Upper lobe of right lung (tissue), 1 donor: ENCODE measurements around the gene ZNF135. TPM values are rescaled to one million over a fixed set of nuclear protein-coding genes. Genes with fewer than 3 reads are reported as not detected.
A peak's percentile ranks its signal among the peaks of the same experiment; 100 is the strongest.

ENCODE experiments used
- ATAC-seq: fragments of 200-7000 bp; cut with Tn5 transposase; one replicate; pipeline ENCODE4 v1.9.1; 2020; ENCODE audit warnings: mild to moderate bottlenecking, moderate library complexity
- DNase-seq: peaks from one replicate; pipeline ENCODE4 v3.0.0-alpha.2; 2020
- H3K27ac ChIP-seq: fragments of 200-600 bp; one replicate; pipeline ENCODE4 v1.8.0; 2022
- H3K27me3 ChIP-seq: fragments of 200-600 bp; one replicate; pipeline ENCODE4 v1.8.0; 2022; ENCODE audit warnings: mild to moderate bottlenecking
- H3K36me3 ChIP-seq: fragments of 200-600 bp; one replicate; pipeline ENCODE4 v1.8.0; 2022
- H3K4me1 ChIP-seq: fragments of 200-600 bp; one replicate; pipeline ENCODE4 v1.8.0; 2022
- H3K4me3 ChIP-seq: fragments of 200-600 bp; one replicate; pipeline ENCODE4 v1.8.0; 2022; ENCODE audit warnings: mild to moderate bottlenecking
- H3K9me3 ChIP-seq: fragments of 200-600 bp; one replicate; pipeline ENCODE4 v1.8.0; 2022
- intact Hi-C: fragments of 100-400 bp; cut with DNase I; formaldehyde crosslinking; loops from one replicate; pipeline ENCODE4 v1.11.0; 2022
- total RNA-seq: library from RNA; stranded (reverse); fragmentation: NEBNext Ultra II Directional; extraction: Animal tissue kit (Norgen Biotek cat#: 25700); gene quantifications from one replicate; pipeline ENCODE4 v1.2.1, GENCODE V29; 2021
- TF ChIP-seq, protein P1 (sequence below): fragments of 200-600 bp; IDR thresholded peaks from one replicate; pipeline ENCODE4 v1.8.0; 2022; ENCODE audit warnings: antibody characterized with exemption
- donor health status: DM: no; HTN: yes; CAD: no; lungs with severe emphysema.

Gene ZNF135
- total RNA-seq, 1 donor from 2014 or later = 4.1 TPM

DNA sequence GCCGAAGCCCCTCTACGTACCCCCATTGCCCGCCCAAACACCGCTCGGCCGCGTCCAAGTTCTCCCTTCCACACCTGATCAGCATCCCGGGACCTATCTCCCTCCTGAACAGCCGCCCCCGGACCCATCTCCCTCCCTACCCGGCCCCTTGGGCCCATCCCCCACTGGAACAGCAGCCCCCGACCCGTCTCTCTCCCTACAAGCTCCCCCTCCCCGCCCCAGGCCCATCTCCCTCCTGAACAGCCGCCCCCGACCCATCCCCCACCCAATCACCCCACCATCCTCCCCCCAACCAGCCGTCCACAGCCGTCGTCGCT lies 24.6 kb upstream of the ZNF135 start:
- Histone ChIP-seq H3K36me3 (no peaks in the 10 kb centered on the region), H3K4me3 (peak overlapping the region; percentile 26), H3K27ac (no peak overlapping the region), H3K27me3 (peaks cover 25% of the 10 kb centered on the region), H3K9me3 (no peaks in the 10 kb centered on the region), H3K4me1 (no peaks in the 10 kb centered on the region)
- ATAC-seq (no peak), DNase-seq (no peak)
- TF ChIP-seq, protein P1, sequence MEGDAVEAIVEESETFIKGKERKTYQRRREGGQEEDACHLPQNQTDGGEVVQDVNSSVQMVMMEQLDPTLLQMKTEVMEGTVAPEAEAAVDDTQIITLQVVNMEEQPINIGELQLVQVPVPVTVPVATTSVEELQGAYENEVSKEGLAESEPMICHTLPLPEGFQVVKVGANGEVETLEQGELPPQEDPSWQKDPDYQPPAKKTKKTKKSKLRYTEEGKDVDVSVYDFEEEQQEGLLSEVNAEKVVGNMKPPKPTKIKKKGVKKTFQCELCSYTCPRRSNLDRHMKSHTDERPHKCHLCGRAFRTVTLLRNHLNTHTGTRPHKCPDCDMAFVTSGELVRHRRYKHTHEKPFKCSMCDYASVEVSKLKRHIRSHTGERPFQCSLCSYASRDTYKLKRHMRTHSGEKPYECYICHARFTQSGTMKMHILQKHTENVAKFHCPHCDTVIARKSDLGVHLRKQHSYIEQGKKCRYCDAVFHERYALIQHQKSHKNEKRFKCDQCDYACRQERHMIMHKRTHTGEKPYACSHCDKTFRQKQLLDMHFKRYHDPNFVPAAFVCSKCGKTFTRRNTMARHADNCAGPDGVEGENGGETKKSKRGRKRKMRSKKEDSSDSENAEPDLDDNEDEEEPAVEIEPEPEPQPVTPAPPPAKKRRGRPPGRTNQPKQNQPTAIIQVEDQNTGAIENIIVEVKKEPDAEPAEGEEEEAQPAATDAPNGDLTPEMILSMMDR = no peak
- intact Hi-C loops = no loop called here

DNA sequence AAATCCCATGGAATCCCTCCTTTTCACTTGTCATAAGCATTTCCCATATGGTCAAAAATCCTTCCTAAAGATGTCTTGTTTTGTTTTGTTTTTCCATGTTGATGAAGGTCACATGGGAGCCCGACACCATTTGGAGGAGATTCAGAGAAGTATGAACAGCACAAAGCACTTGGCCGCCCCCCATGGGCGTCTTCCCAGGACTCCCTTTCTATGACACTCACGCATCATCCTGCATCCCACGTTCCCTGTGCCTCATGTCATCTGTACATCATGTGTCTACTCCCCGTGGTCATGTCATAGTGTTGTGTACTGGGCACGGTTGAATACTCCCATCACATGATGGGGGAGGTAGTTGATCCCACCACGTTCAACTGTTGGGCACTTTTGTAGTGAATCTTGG lies 23.2 kb upstream of the ZNF135 start:
- ATAC-seq = no peak

DNA sequence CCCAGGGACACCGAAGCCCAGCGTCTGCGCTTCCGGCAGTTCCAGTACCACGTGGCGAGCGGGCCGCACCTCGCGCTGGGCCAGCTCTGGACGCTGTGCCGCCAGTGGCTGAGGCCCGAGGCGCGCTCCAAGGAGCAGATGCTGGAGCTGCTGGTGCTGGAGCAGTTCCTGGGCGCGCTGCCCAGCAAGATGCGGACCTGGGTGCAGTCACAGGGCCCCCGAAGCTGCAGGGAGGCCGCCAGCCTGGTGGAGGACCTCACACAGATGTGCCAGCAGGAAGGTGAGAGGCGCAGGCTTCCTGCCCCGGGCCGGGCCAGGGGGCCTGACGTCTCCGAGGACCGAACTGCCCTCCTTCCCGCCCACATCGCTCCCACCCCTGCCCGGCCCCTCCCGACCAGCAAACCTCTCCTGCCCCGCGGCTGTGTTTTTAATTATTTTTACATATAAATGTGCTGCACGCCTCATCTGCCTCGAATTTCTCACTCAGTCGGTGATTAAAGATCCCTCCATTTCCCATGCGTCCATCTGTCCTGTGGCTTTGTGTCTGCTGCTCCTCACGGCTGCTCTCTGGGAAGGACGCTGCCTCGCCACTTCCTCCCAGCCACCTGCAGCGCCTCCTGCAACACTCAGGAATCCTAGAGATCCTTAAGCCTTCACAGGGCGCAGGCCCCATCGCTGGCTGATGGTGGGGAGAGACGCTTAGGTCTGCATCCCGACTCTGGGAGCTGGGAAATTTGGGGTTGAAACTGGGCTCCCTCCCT lies 21.0 kb upstream of the ZNF135 start:
- DNase-seq (no peak), ATAC-seq (no peak)
- H3K4me3 ChIP-seq = no peak overlapping the region
- no peaks in the 10 kb centered on the region for H3K36me3 ChIP-seq
- H3K27me3 ChIP-seq = peaks cover 22% of the 10 kb centered on the region
- TF ChIP-seq, protein P1 = no peak
- intact Hi-C loops = no loop called here
- no peak overlapping the region for H3K27ac ChIP-seq
- no peaks in the 10 kb centered on the region for H3K4me1 ChIP-seq
- peaks cover 6% of the 10 kb centered on the region for H3K9me3 ChIP-seq

More for the DNA sequence above, 23.2 kb upstream of the ZNF135 start:
- Histone ChIP-seq H3K27ac (no peak overlapping the region), H3K27me3 (peaks cover 25% of the 10 kb centered on the region), H3K4me3 (no peak overlapping the region), H3K9me3 (no peaks in the 10 kb centered on the region), H3K36me3 (no peaks in the 10 kb centered on the region), H3K4me1 (no peaks in the 10 kb centered on the region)
- DNase-seq = no peak
- intact Hi-C loops = no loop called here
- TF ChIP-seq, protein P1 = no peak

DNA sequence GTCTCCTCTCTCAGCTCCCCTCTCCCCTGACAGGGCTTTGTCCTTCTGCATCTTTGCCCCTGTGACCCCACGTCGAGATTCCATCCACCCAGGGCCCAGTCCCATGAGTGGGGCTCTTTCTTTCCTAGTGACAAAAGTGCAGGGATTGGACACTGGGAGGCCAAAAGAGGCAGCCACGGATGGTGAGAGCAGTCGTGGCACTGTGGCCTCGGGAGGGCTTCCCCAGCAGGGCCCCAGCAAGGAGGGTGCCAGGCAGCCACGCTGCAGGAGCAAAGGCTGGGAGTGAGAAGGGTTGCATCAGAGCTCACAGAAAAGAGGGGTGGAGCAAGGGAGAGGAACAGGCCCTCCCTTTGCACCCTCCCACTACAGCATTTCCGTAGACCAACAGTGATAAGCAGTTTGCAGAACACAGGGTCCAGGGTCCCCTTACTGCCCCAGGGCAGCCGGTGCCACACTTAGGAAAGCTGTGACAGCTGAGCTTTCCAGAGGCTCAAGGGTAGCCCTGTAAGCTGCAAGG lies 20.3 kb upstream of the ZNF135 start:
- intact Hi-C loops = no loop called here
- H3K9me3 ChIP-seq = peaks cover 10% of the 10 kb centered on the region
- H3K27me3 ChIP-seq = peaks cover 15% of the 10 kb centered on the region

DNA sequence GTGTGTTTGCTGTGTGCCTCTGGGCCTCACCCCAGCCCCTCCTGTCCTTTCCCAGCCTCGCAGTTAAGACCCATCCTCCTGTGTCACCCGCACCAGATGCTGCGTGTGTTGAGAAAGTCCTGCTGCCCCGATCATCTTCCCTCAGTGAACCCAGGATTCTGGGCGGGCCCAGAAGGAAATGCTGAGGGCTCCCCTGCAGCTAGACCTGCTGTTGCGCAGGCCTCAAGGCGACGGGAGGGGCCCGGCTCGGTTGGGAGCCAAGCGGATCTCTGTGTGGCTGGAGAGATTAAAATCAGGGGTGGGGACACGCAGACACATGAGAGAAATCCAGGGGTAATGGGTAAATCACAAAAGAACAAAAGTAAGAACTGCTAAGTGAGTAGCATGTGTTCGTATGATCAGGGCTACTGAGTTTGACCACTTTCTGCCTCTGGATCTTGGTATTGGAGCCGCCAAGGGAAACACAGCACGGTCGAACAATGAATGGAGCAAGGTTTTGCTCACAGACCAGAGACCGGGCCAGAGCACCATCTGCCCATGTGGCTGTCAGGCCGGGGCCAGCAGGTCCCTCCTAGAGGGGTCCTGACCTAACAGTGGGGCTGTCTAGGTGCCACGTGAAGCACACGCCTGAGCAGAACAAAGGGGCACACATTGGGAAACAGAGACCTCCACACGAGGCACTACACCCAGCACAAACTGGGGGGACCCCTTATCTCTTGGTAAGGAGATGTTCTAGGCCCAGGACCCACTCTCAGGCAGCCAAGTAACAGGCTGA lies 18.1 kb upstream of the ZNF135 start:
- Histone ChIP-seq H3K9me3 (peaks cover 10% of the 10 kb centered on the region), H3K36me3 (no peaks in the 10 kb centered on the region), H3K4me1 (no peaks in the 10 kb centered on the region), H3K27ac (no peak overlapping the region), H3K27me3 (no peaks in the 10 kb centered on the region), H3K4me3 (no peak overlapping the region)
- ATAC-seq = no peak
- no peak for DNase-seq
- intact Hi-C loops = no loop called here
- TF ChIP-seq, protein P1 = no peak

More for the DNA sequence above, 20.3 kb upstream of the ZNF135 start:
- H3K4me1 ChIP-seq = no peaks in the 10 kb centered on the region
- ATAC-seq (no peak), DNase-seq (no peak)
- H3K4me3 ChIP-seq = no peak overlapping the region
- H3K36me3 ChIP-seq = no peaks in the 10 kb centered on the region
- no peak overlapping the region for H3K27ac ChIP-seq
- TF ChIP-seq, protein P1 = no peak
